ENCODE measurements around the gene CTSF. TPM values are rescaled to one million over a fixed set of nuclear protein-coding genes. Genes with fewer than 3 reads are reported as not detected.

CTSF gene
- total RNA-seq, 1 experiment from 2014 or later: 3.7 TPM

GRCh38 chr11:66561975-66562248 lies 6.5 kb downstream of the CTSF start:
- POLR2A ChIA-PET (ENCODE audit: low non-redundant PET): no interaction called here
- BruUV-seq (replicated peaks): no TSS peak
- H3K9me3 ChIP-seq (ENCODE audit: low read depth, low read length, poor library complexity, severe bottlenecking): no peaks in the 10 kb centered on the region
- no peak overlapping the region for H3K4me3 ChIP-seq (ENCODE audit: low read depth, low read length, poor library complexity, severe bottlenecking)
- no peaks in the 10 kb centered on the region for H3K4me1 ChIP-seq (ENCODE audit: insufficient read depth, low read length, poor library complexity, severe bottlenecking)
- TF ChIP-seq EZH2 (IDR thresholded peaks at IDR 0.05; ENCODE audit: borderline replicate concordance, low read depth, low read length, poor library complexity, severe bottlenecking) (no peak), CTCF (conservative IDR thresholded peaks at IDR 0.05; ENCODE audit: low read depth, low read length) (no peak)
- intact Hi-C loops (cut with micrococcal nuclease; ENCODE audit: unreplicated experiment): no loop called here
- DNase-seq (ENCODE audit: low spot score): no peak
- peaks cover 21% of the 10 kb centered on the region for H3K27me3 ChIP-seq (replicated peaks; ENCODE audit: insufficient read depth, low read depth, low read length, poor library complexity)
- CTCF ChIA-PET: no interaction called here
- no peaks in the 10 kb centered on the region for H3K36me3 ChIP-seq (ENCODE audit: insufficient read depth, low read length, poor library complexity, severe bottlenecking)
- no peak overlapping the region for H3K27ac ChIP-seq (ENCODE audit: low read depth, low read length, poor library complexity, severe bottlenecking)

- H3K27me3 ChIP-seq (replicated peaks; ENCODE audit: insufficient read depth, low read depth, low read length, poor library complexity): peaks cover 21% of the 10 kb centered on the region
Observed at GRCh38 chr11:66561178-66561974, 7.0 kb downstream of the CTSF start.

GRCh38 chr11:66559866-66560676 lies 8.3 kb downstream of the CTSF start:
- DNase-seq (ENCODE audit: low spot score): no peak
- H3K36me3 ChIP-seq (ENCODE audit: insufficient read depth, low read length, poor library complexity, severe bottlenecking): no peaks in the 10 kb centered on the region
- CTCF ChIA-PET: no interaction called here
- H3K4me3 ChIP-seq (ENCODE audit: low read depth, low read length, poor library complexity, severe bottlenecking): no peak overlapping the region
- no peaks in the 10 kb centered on the region for H3K4me1 ChIP-seq (ENCODE audit: insufficient read depth, low read length, poor library complexity, severe bottlenecking)
- BruUV-seq (replicated peaks): no TSS peak
- intact Hi-C loops (cut with micrococcal nuclease; ENCODE audit: unreplicated experiment): no loop called here
- H3K9me3 ChIP-seq (ENCODE audit: low read depth, low read length, poor library complexity, severe bottlenecking): no peaks in the 10 kb centered on the region
- TF ChIP-seq EZH2 (IDR thresholded peaks at IDR 0.05; ENCODE audit: borderline replicate concordance, low read depth, low read length, poor library complexity, severe bottlenecking): no peak
- no peak for TF ChIP-seq CTCF (conservative IDR thresholded peaks at IDR 0.05; ENCODE audit: low read depth, low read length)
- no peak overlapping the region for H3K27ac ChIP-seq (ENCODE audit: low read depth, low read length, poor library complexity, severe bottlenecking)
- POLR2A ChIA-PET (ENCODE audit: low non-redundant PET): interaction anchor here (0.7 kb wide), 1 partner anchor 142 kb away, joined by 10 read pairs; no protein-coding TSS in a partner anchor
- H3K27me3 ChIP-seq (replicated peaks; ENCODE audit: insufficient read depth, low read depth, low read length, poor library complexity): peaks cover 21% of the 10 kb centered on the region

More at GRCh38 chr11:66561178-66561974, 7.0 kb downstream of the CTSF start:
- no peak for DNase-seq (ENCODE audit: low spot score)
- POLR2A ChIA-PET (ENCODE audit: low non-redundant PET): no interaction called here
- TF ChIP-seq EZH2 (IDR thresholded peaks at IDR 0.05; ENCODE audit: borderline replicate concordance, low read depth, low read length, poor library complexity, severe bottlenecking) (no peak), CTCF (conservative IDR thresholded peaks at IDR 0.05; ENCODE audit: low read depth, low read length) (no peak)
- CTCF ChIA-PET: no interaction called here
- Histone ChIP-seq H3K9me3 (ENCODE audit: low read depth, low read length, poor library complexity, severe bottlenecking) (no peaks in the 10 kb centered on the region), H3K4me3 (ENCODE audit: low read depth, low read length, poor library complexity, severe bottlenecking) (no peak overlapping the region), H3K4me1 (ENCODE audit: insufficient read depth, low read length, poor library complexity, severe bottlenecking) (no peaks in the 10 kb centered on the region), H3K36me3 (ENCODE audit: insufficient read depth, low read length, poor library complexity, severe bottlenecking) (no peaks in the 10 kb centered on the region), H3K27ac (ENCODE audit: low read depth, low read length, poor library complexity, severe bottlenecking) (no peak overlapping the region)
- BruUV-seq (replicated peaks): no TSS peak
- intact Hi-C loops (cut with micrococcal nuclease; ENCODE audit: unreplicated experiment): no loop called here
